Neural progenitor cell (in vitro differentiated cells): ENCODE data around the gene LRRC7. TPM values are rescaled to one million over a fixed set of nuclear protein-coding genes. Genes with fewer than 3 reads are reported as not detected.

Source experiments
- DNase-seq: peaks from one replicate; pipeline ENCODE4 v3.0.0-alpha.2; 2016; ENCODE audit warnings: low spot score
- H2AFZ ChIP-seq: fragments of 200-600 bp; sonication (generic); replicated peaks from 2 replicates; pipeline ENCODE4 v1.6.1; 2016; ENCODE audit warnings: antibody characterized with exemption
- H3F3A ChIP-seq: fragments of 200-600 bp; sonication (generic); 2 replicates; pipeline ENCODE4 v1.6.1; 2016; ENCODE audit warnings: antibody characterized with exemption, low read depth
- H3K27ac ChIP-seq: fragments of 200-600 bp; sonication (generic); 2 replicates; pipeline ENCODE4 v1.5.1; 2016; ENCODE audit warnings: mild to moderate bottlenecking
- H3K27me3 ChIP-seq: fragments of 200-600 bp; sonication (generic); 2 replicates; pipeline ENCODE4 v1.6.1; 2016; ENCODE audit warnings: mild to moderate bottlenecking, moderate library complexity
- H3K36me3 ChIP-seq: fragments of 200-600 bp; sonication (generic); 2 replicates; pipeline ENCODE4 v1.5.1; 2016
- H3K4me1 ChIP-seq: fragments of 200-600 bp; sonication (generic); 2 replicates; pipeline ENCODE4 v1.6.1; 2016; ENCODE audit warnings: mixed run types
- H3K4me2 ChIP-seq: fragments of 200-600 bp; sonication (generic); 2 replicates; pipeline ENCODE4 v1.6.1; 2016
- H3K4me3 ChIP-seq: fragments of 200-600 bp; sonication (generic); 2 replicates; pipeline ENCODE4 v1.5.1; 2016
- H3K79me2 ChIP-seq: fragments of 200-600 bp; sonication (generic); 2 replicates; pipeline ENCODE4 v1.6.1; 2016; ENCODE audit warnings: low read depth
- H3K9ac ChIP-seq: fragments of 200-600 bp; sonication (generic); 2 replicates; pipeline ENCODE4 v1.6.1; 2016
- H3K9me3 ChIP-seq: fragments of 200-600 bp; sonication (generic); 2 replicates; pipeline ENCODE4 v1.5.1; 2016; ENCODE audit warnings: low read depth
- H4K20me1 ChIP-seq: fragments of 200-600 bp; sonication (generic); 2 replicates; pipeline ENCODE4 v1.6.1; 2016; ENCODE audit warnings: low read depth
- H3K27ac Mint-ChIP-seq: 3 replicates; pipeline ENCODE4 v1.8.0; 2021; ENCODE audit warnings: mixed read lengths
- H3K27me3 Mint-ChIP-seq: 2 replicates; pipeline ENCODE4 v1.8.0; 2022; ENCODE audit warnings: low read depth, mild to moderate bottlenecking, inconsistent platforms, moderate library complexity, mixed read lengths; ENCODE audit not compliant: insufficient read depth
- H3K36me3 Mint-ChIP-seq: 3 replicates; pipeline ENCODE4 v1.8.0; 2021; ENCODE audit warnings: mixed read lengths
- H3K4me1 Mint-ChIP-seq: 3 replicates; pipeline ENCODE4 v1.8.0; 2021; ENCODE audit warnings: mixed read lengths
- H3K4me3 Mint-ChIP-seq: 3 replicates; pipeline ENCODE4 v1.8.0; 2021; ENCODE audit warnings: mild to moderate bottlenecking, moderate library complexity, mixed read lengths
- H3K9me3 Mint-ChIP-seq: 3 replicates; pipeline ENCODE4 v1.8.0; 2020; ENCODE audit warnings: mixed read lengths
- EZH2 ChIP-seq: fragments of 200-600 bp; sonication (generic); IDR thresholded peaks from 2 replicates; pipeline ENCODE4 v1.6.1; 2017; ENCODE audit warnings: antibody characterized with exemption, mild to moderate bottlenecking, moderate library complexity
- EZH2phosphoT487 ChIP-seq: fragments of 200-600 bp; sonication (generic); IDR thresholded peaks from 2 replicates; pipeline ENCODE4 v1.6.1; 2017; ENCODE audit warnings: antibody characterized with exemption
- total RNA-seq: library from RNA; depleted of rRNA; stranded (reverse); fragments of >200 nt; gene quantifications from 2 replicates; pipeline ENCODE4 v1.2.3, GENCODE V29; 2015; ENCODE audit warnings: low replicate concordance
- TF ChIP-seq, protein P1 (sequence below): fragments of 200-600 bp; sonication (generic); IDR thresholded peaks from 2 replicates; pipeline ENCODE4 v1.5.1; 2017; ENCODE audit warnings: antibody characterized with exemption, mild to moderate bottlenecking

LRRC7 gene
- total RNA-seq, 1 donor from 2014 or later, result not detected

DNA sequence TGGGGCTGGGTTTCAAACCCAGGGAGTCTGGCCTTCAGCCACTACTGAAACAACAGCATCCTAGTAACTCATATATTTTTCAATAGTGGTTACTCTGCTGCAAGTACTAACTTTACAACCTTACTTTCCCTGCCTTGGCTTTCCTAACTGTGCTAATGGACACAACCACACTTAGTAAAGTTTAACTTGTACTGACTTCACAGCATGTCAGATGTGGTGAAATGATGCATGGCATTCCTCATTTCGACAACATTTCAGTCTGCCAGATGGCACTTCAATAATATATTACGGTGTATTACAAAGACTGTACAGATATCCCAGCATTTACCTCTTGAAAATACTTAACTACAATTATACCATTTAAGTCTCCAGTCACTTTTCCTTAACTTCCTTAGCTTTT is 27.8 kb downstream of the LRRC7 start:
- no peak overlapping the region for H2AFZ ChIP-seq
- H3K27me3 Mint-ChIP-seq, result no peaks in the 10 kb centered on the region
- no peak overlapping the region for H3K27ac Mint-ChIP-seq

DNA sequence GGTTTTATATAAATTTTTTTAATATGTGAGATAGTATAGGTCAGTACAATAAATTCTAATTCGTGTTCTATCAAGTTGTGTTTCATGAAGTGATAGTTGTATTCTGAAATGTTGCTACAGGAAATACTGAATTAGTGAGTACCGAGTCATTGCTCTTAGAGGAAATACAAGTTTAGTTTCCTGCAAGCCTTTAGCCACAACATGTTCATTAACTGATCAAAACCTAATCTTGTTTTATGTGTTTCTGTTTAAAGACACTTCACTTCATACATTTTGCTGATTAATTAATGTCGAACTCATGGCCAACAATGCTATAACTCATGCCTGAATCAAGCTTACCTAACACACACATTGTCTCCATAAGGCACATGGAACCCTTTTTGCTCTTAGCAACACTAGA is 43.6 kb downstream of the LRRC7 start:
- TF ChIP-seq, protein P1, sequence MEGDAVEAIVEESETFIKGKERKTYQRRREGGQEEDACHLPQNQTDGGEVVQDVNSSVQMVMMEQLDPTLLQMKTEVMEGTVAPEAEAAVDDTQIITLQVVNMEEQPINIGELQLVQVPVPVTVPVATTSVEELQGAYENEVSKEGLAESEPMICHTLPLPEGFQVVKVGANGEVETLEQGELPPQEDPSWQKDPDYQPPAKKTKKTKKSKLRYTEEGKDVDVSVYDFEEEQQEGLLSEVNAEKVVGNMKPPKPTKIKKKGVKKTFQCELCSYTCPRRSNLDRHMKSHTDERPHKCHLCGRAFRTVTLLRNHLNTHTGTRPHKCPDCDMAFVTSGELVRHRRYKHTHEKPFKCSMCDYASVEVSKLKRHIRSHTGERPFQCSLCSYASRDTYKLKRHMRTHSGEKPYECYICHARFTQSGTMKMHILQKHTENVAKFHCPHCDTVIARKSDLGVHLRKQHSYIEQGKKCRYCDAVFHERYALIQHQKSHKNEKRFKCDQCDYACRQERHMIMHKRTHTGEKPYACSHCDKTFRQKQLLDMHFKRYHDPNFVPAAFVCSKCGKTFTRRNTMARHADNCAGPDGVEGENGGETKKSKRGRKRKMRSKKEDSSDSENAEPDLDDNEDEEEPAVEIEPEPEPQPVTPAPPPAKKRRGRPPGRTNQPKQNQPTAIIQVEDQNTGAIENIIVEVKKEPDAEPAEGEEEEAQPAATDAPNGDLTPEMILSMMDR, result no peak
- no peak for TF ChIP-seq EZH2phosphoT487
- no peak for TF ChIP-seq EZH2
- H4K20me1 ChIP-seq, result no peaks in the 10 kb centered on the region
- DNase-seq, result no peak
- Mint-ChIP-seq H3K4me3 (no peak overlapping the region), H3K4me1 (no peaks in the 10 kb centered on the region), H3K27ac (no peak overlapping the region), H3K36me3 (no peaks in the 10 kb centered on the region), H3K27me3 (no peaks in the 10 kb centered on the region), H3K9me3 (no peaks in the 10 kb centered on the region)
- no peaks in the 10 kb centered on the region for H3K27me3 ChIP-seq
- H3K4me1 ChIP-seq, result no peaks in the 10 kb centered on the region
- no peak overlapping the region for H2AFZ ChIP-seq
- H3K27ac ChIP-seq, result no peak overlapping the region
- H3F3A ChIP-seq, result no peaks in the 10 kb centered on the region
- H3K4me3 ChIP-seq, result no peak overlapping the region
- no peak overlapping the region for H3K4me2 ChIP-seq
- H3K9me3 ChIP-seq, result no peaks in the 10 kb centered on the region
- H3K9ac ChIP-seq, result no peak overlapping the region
- no peaks in the 10 kb centered on the region for H3K79me2 ChIP-seq
- H3K36me3 ChIP-seq, result no peaks in the 10 kb centered on the region

More for the DNA sequence above, 27.8 kb downstream of the LRRC7 start:
- H3K9ac ChIP-seq, result no peak overlapping the region
- H4K20me1 ChIP-seq, result no peaks in the 10 kb centered on the region
- no peaks in the 10 kb centered on the region for H3K79me2 ChIP-seq
- Mint-ChIP-seq H3K4me1 (no peaks in the 10 kb centered on the region), H3K4me3 (no peak overlapping the region), H3K9me3 (no peaks in the 10 kb centered on the region), H3K36me3 (no peaks in the 10 kb centered on the region)
- no peak overlapping the region for H3K4me3 ChIP-seq
- H3K36me3 ChIP-seq, result no peaks in the 10 kb centered on the region
- no peaks in the 10 kb centered on the region for H3F3A ChIP-seq
- H3K4me2 ChIP-seq, result no peak overlapping the region
- no peaks in the 10 kb centered on the region for H3K27me3 ChIP-seq
- H3K9me3 ChIP-seq, result no peaks in the 10 kb centered on the region
- TF ChIP-seq EZH2phosphoT487, result no peak
- no peak for TF ChIP-seq EZH2
- TF ChIP-seq, protein P1, result no peak
- DNase-seq, result no peak
- H3K27ac ChIP-seq, result no peak overlapping the region
- H3K4me1 ChIP-seq, result no peaks in the 10 kb centered on the region

DNA sequence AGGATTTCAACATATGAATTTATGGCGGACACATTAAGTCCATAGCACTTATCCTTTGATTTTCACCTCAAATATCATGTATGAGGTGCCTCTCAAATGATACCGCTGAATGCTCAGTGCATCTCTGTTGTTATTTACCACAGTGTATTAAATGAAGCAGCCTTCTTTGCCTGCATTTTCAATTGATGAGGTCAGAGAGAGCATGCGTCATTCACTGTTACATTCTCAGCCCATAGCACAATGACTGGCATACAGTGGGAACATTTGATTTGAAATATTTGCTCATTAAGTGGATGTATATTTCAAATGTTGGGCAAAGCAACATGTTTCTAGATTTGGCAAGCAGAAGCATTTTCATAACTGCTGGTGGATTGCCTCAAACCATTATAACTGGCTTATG is 45.7 kb downstream of the LRRC7 start:
- H3K4me3 ChIP-seq, result no peak overlapping the region
- no peak for DNase-seq
- H3K27me3 ChIP-seq, result no peaks in the 10 kb centered on the region
- no peaks in the 10 kb centered on the region for H3F3A ChIP-seq
- no peaks in the 10 kb centered on the region for H3K9me3 ChIP-seq
- no peak overlapping the region for H3K9ac ChIP-seq
- no peaks in the 10 kb centered on the region for H3K27me3 Mint-ChIP-seq
- H3K36me3 ChIP-seq, result no peaks in the 10 kb centered on the region
- H3K27ac ChIP-seq, result no peak overlapping the region
- no peak overlapping the region for H3K4me2 ChIP-seq
- no peak overlapping the region for H3K4me3 Mint-ChIP-seq
- H3K27ac Mint-ChIP-seq, result no peak overlapping the region
- no peak overlapping the region for H2AFZ ChIP-seq
- TF ChIP-seq EZH2phosphoT487 (no peak), EZH2 (no peak)
- TF ChIP-seq, protein P1, result no peak
- H3K79me2 ChIP-seq, result no peaks in the 10 kb centered on the region
- H4K20me1 ChIP-seq, result no peaks in the 10 kb centered on the region
- no peaks in the 10 kb centered on the region for H3K36me3 Mint-ChIP-seq
- H3K4me1 ChIP-seq, result no peaks in the 10 kb centered on the region
- no peaks in the 10 kb centered on the region for H3K9me3 Mint-ChIP-seq
- H3K4me1 Mint-ChIP-seq, result no peaks in the 10 kb centered on the region
